ENCODE measurements around the gene SERPINB7. TPM values are rescaled to one million over a fixed set of nuclear protein-coding genes. Genes with fewer than 3 reads are reported as not detected.

The SERPINB7 gene
- not detected for total RNA-seq
- not detected for polyA plus RNA-seq

- no peak within 1 kb of the TSS for H3K4me3 ChIP-seq (ENCODE audit: low read depth, low read length)
- no peak for ATAC-seq (ENCODE audit: low read depth in 2 of 2)
- H3K9me3 ChIP-seq (ENCODE audit: control insufficient read depth in 2 of 2, low read length in 2 of 2): no peaks in the 10 kb centered on the region
- Mint-ChIP-seq H3K4me1 (no peaks in the 10 kb centered on the region), H3K4me3 (no peak within 1 kb of the TSS), H3K36me3 (no peaks in the 10 kb centered on the region), H3K27me3 (no peaks in the 10 kb centered on the region), H3K9me3 (peaks cover 0 to 8% (median 1%) of the 10 kb centered on the region in 7 donors), H3K27ac (no peak within 1 kb of the TSS)
- H3K36me3 ChIP-seq (ENCODE audit: control insufficient read depth, insufficient read depth, low read length): no peaks in the 10 kb centered on the region
- no peak for DNase-seq
- no peaks in the 10 kb centered on the region for H3K27me3 ChIP-seq (ENCODE audit: control insufficient read depth, insufficient read depth, low read length)
- H3K27ac ChIP-seq (ENCODE audit: insufficient read depth, low read length, poor library complexity, severe bottlenecking): no peak within 1 kb of the TSS
- no peaks in the 10 kb centered on the region for H3K4me1 ChIP-seq (ENCODE audit: control insufficient read depth, insufficient read depth, low read length, poor library complexity, severe bottlenecking)
Measured at GRCh38 chr18:63775166-63775730, at the start of gene SERPINB7. Gene SERPINB7, plus strand, starts transcription at chr18:63775418. Its CDS starts 6,955 bp downstream, at chr18:63782373.

GRCh38 chr18:63725682-63726480, 49.3 kb upstream of the SERPINB7 start:
- Mint-ChIP-seq H3K27ac (no peak overlapping the region), H3K9me3 (no peaks in the 10 kb centered on the region), H3K4me3 (no peak overlapping the region), H3K4me1 (no peaks in the 10 kb centered on the region), H3K27me3 (no peaks in the 10 kb centered on the region), H3K36me3 (no peaks in the 10 kb centered on the region)
- no peaks in the 10 kb centered on the region for H3K36me3 ChIP-seq (ENCODE audit: control insufficient read depth, insufficient read depth, low read length)
- no peaks in the 10 kb centered on the region for H3K27me3 ChIP-seq (ENCODE audit: control insufficient read depth, insufficient read depth, low read length)
- ATAC-seq (ENCODE audit: low read depth in 2 of 2) (no peak), DNase-seq (no peak)
- H3K9me3 ChIP-seq (ENCODE audit: control insufficient read depth in 2 of 2, low read length in 2 of 2): no peaks in the 10 kb centered on the region
- H3K4me3 ChIP-seq (ENCODE audit: low read depth, low read length): no peak overlapping the region
- no peak overlapping the region for H3K27ac ChIP-seq (ENCODE audit: insufficient read depth, low read length, poor library complexity, severe bottlenecking)
- H3K4me1 ChIP-seq (ENCODE audit: control insufficient read depth, insufficient read depth, low read length, poor library complexity, severe bottlenecking): no peaks in the 10 kb centered on the region

DNA sequence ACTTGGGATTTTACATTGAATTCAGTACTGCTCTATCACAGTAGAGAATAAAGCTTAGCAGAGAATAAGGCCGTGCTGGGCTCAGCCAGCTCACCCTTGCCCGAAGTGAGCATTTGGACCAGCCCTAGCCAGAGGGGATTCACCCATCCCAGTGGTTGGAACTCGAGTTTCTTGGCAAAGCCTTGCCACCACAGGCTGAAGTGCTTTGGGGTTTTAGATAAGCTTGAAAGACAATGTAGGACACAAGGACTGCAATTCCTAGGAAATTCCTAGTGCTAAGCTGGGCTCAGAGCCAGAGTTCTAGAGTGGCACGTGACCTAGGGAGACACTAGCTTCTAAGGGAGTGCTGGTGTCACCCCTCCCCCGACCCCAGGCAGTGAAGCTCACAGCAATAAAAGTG, 44.4 kb upstream of the SERPINB7 start:
- Histone ChIP-seq H3K36me3 (ENCODE audit: control insufficient read depth, insufficient read depth, low read length) (no peaks in the 10 kb centered on the region), H3K9me3 (ENCODE audit: control insufficient read depth in 2 of 2, low read length in 2 of 2) (no peaks in the 10 kb centered on the region), H3K27me3 (ENCODE audit: control insufficient read depth, insufficient read depth, low read length) (no peaks in the 10 kb centered on the region), H3K4me1 (ENCODE audit: control insufficient read depth, insufficient read depth, low read length, poor library complexity, severe bottlenecking) (no peaks in the 10 kb centered on the region), H3K27ac (ENCODE audit: insufficient read depth, low read length, poor library complexity, severe bottlenecking) (no peak overlapping the region), H3K4me3 (ENCODE audit: low read depth, low read length) (no peak overlapping the region)
- Mint-ChIP-seq H3K27me3 (no peaks in the 10 kb centered on the region), H3K9me3 (peaks cover 0 to 8% (median 1%) of the 10 kb centered on the region in 7 donors), H3K4me3 (no peak overlapping the region), H3K36me3 (no peaks in the 10 kb centered on the region), H3K4me1 (no peaks in the 10 kb centered on the region), H3K27ac (no peak overlapping the region)
- no peak for ATAC-seq (ENCODE audit: low read depth in 2 of 2)
- no peak for DNase-seq

DNA sequence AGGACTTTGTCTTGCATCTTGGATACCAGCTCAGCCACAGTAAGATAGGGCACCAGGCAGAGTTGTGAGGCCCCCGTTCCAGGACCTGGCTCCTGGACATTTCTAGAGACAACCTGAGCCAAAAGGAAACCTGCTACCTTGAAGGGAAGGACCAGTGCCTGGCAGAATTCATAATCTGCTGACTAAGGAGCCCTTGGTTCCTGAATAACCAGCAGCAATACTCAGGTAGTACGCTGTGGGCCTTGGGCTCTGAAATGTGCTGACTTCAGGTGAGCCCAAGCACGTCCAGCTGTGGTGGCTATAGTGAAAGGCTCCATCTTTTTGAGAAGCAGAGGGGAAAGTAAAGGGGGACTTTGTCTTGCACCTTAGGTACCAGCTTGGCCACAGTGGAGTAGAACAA, 44.0 kb upstream of the SERPINB7 start:
- no peak overlapping the region for H3K4me3 ChIP-seq (ENCODE audit: low read depth, low read length)
- ATAC-seq (ENCODE audit: low read depth in 2 of 2) (no peak), DNase-seq (no peak)
- H3K27ac ChIP-seq (ENCODE audit: insufficient read depth, low read length, poor library complexity, severe bottlenecking): no peak overlapping the region
- H3K4me1 ChIP-seq (ENCODE audit: control insufficient read depth, insufficient read depth, low read length, poor library complexity, severe bottlenecking): no peaks in the 10 kb centered on the region
- H3K27ac Mint-ChIP-seq: no peak overlapping the region
- no peaks in the 10 kb centered on the region for H3K36me3 ChIP-seq (ENCODE audit: control insufficient read depth, insufficient read depth, low read length)
- no peak overlapping the region for H3K4me3 Mint-ChIP-seq
- H3K36me3 Mint-ChIP-seq: no peaks in the 10 kb centered on the region
- no peaks in the 10 kb centered on the region for H3K27me3 ChIP-seq (ENCODE audit: control insufficient read depth, insufficient read depth, low read length)
- peaks cover 0 to 8% (median 1%) of the 10 kb centered on the region in 7 donors for H3K9me3 Mint-ChIP-seq
- no peaks in the 10 kb centered on the region for H3K4me1 Mint-ChIP-seq
- H3K27me3 Mint-ChIP-seq: no peaks in the 10 kb centered on the region
- no peaks in the 10 kb centered on the region for H3K9me3 ChIP-seq (ENCODE audit: control insufficient read depth in 2 of 2, low read length in 2 of 2)

GRCh38 chr18:63736876-63737275, 38.3 kb upstream of the SERPINB7 start:
- no peaks in the 10 kb centered on the region for H3K36me3 Mint-ChIP-seq
- Histone ChIP-seq H3K36me3 (ENCODE audit: control insufficient read depth, insufficient read depth, low read length) (no peaks in the 10 kb centered on the region), H3K4me1 (ENCODE audit: control insufficient read depth, insufficient read depth, low read length, poor library complexity, severe bottlenecking) (no peaks in the 10 kb centered on the region), H3K9me3 (ENCODE audit: control insufficient read depth in 2 of 2, low read length in 2 of 2) (no peaks in the 10 kb centered on the region), H3K27ac (ENCODE audit: insufficient read depth, low read length, poor library complexity, severe bottlenecking) (no peak overlapping the region), H3K27me3 (ENCODE audit: control insufficient read depth, insufficient read depth, low read length) (no peaks in the 10 kb centered on the region), H3K4me3 (ENCODE audit: low read depth, low read length) (no peak overlapping the region)
- ATAC-seq (ENCODE audit: low read depth in 2 of 2) (no peak), DNase-seq (no peak)
- H3K4me3 Mint-ChIP-seq: no peak overlapping the region
- peaks cover 0 to 8% (median 4%) of the 10 kb centered on the region in 7 donors for H3K9me3 Mint-ChIP-seq
- no peaks in the 10 kb centered on the region for H3K27me3 Mint-ChIP-seq
- H3K27ac Mint-ChIP-seq: no peak overlapping the region
- H3K4me1 Mint-ChIP-seq: no peaks in the 10 kb centered on the region

GRCh38 chr18:63741769-63742168, 33.4 kb upstream of the SERPINB7 start:
- H3K36me3 ChIP-seq (ENCODE audit: control insufficient read depth, insufficient read depth, low read length): no peaks in the 10 kb centered on the region
- H3K36me3 Mint-ChIP-seq: no peaks in the 10 kb centered on the region
- H3K4me1 Mint-ChIP-seq: no peaks in the 10 kb centered on the region
- no peak overlapping the region for H3K4me3 Mint-ChIP-seq
- no peaks in the 10 kb centered on the region for H3K27me3 Mint-ChIP-seq
- no peak overlapping the region for H3K4me3 ChIP-seq (ENCODE audit: low read depth, low read length)
- no peak overlapping the region for H3K27ac ChIP-seq (ENCODE audit: insufficient read depth, low read length, poor library complexity, severe bottlenecking)
- no peaks in the 10 kb centered on the region for H3K27me3 ChIP-seq (ENCODE audit: control insufficient read depth, insufficient read depth, low read length)
- no peak for DNase-seq
- H3K9me3 Mint-ChIP-seq: peaks cover 0 to 6% (median 0%) of the 10 kb centered on the region in 7 donors
- no peak for ATAC-seq (ENCODE audit: low read depth in 2 of 2)
- no peaks in the 10 kb centered on the region for H3K9me3 ChIP-seq (ENCODE audit: control insufficient read depth in 2 of 2, low read length in 2 of 2)
- no peaks in the 10 kb centered on the region for H3K4me1 ChIP-seq (ENCODE audit: control insufficient read depth, insufficient read depth, low read length, poor library complexity, severe bottlenecking)
- H3K27ac Mint-ChIP-seq: no peak overlapping the region

GRCh38 chr18:63747006-63747405, 28.2 kb upstream of the SERPINB7 start:
- H3K4me1 Mint-ChIP-seq: no peaks in the 10 kb centered on the region
- H3K36me3 Mint-ChIP-seq: no peaks in the 10 kb centered on the region
- no peak overlapping the region for H3K4me3 Mint-ChIP-seq

GRCh38 chr18:63749489-63749888, 25.7 kb upstream of the SERPINB7 start:
- H3K27me3 ChIP-seq (ENCODE audit: control insufficient read depth, insufficient read depth, low read length): no peaks in the 10 kb centered on the region
- no peak overlapping the region for H3K27ac ChIP-seq (ENCODE audit: insufficient read depth, low read length, poor library complexity, severe bottlenecking)
- DNase-seq (no peak), ATAC-seq (ENCODE audit: low read depth in 2 of 2) (no peak)
- H3K9me3 ChIP-seq (ENCODE audit: control insufficient read depth in 2 of 2, low read length in 2 of 2): no peaks in the 10 kb centered on the region
- Mint-ChIP-seq H3K36me3 (no peaks in the 10 kb centered on the region), H3K9me3 (peaks cover 0 to 9% (median 4%) of the 10 kb centered on the region in 7 donors), H3K4me3 (no peak overlapping the region), H3K27ac (no peak overlapping the region), H3K27me3 (no peaks in the 10 kb centered on the region), H3K4me1 (no peaks in the 10 kb centered on the region)
- no peaks in the 10 kb centered on the region for H3K4me1 ChIP-seq (ENCODE audit: control insufficient read depth, insufficient read depth, low read length, poor library complexity, severe bottlenecking)
- no peaks in the 10 kb centered on the region for H3K36me3 ChIP-seq (ENCODE audit: control insufficient read depth, insufficient read depth, low read length)
- no peak overlapping the region for H3K4me3 ChIP-seq (ENCODE audit: low read depth, low read length)

More at GRCh38 chr18:63747006-63747405, 28.2 kb upstream of the SERPINB7 start:
- Mint-ChIP-seq H3K9me3 (peaks cover 0 to 7% (median 4%) of the 10 kb centered on the region in 7 donors), H3K27me3 (no peaks in the 10 kb centered on the region), H3K27ac (no peak overlapping the region)
- Histone ChIP-seq H3K9me3 (ENCODE audit: control insufficient read depth in 2 of 2, low read length in 2 of 2) (no peaks in the 10 kb centered on the region), H3K27me3 (ENCODE audit: control insufficient read depth, insufficient read depth, low read length) (no peaks in the 10 kb centered on the region), H3K27ac (ENCODE audit: insufficient read depth, low read length, poor library complexity, severe bottlenecking) (no peak overlapping the region), H3K36me3 (ENCODE audit: control insufficient read depth, insufficient read depth, low read length) (no peaks in the 10 kb centered on the region), H3K4me3 (ENCODE audit: low read depth, low read length) (no peak overlapping the region), H3K4me1 (ENCODE audit: control insufficient read depth, insufficient read depth, low read length, poor library complexity, severe bottlenecking) (no peaks in the 10 kb centered on the region)
- ATAC-seq (ENCODE audit: low read depth in 2 of 2) (no peak), DNase-seq (no peak)
